Spleen (tissue), 11 donors: ENCODE results near the gene CTSL. TPM values are rescaled to one million over a fixed set of nuclear protein-coding genes. Genes with fewer than 3 reads are reported as not detected.

Source experiments
- DNase-seq: peaks from one replicate; pipeline ENCODE4 v3.0.0-alpha.2; 2020
- H3K27ac ChIP-seq, 8 donors: fragments of 200-600 bp; sonication (generic) in 7 of 8; 1 replicate in 4 of 8; 2 replicates in 4 of 8; pipeline versions ENCODE4 v1.5.0 to v1.8.0; 2016 to 2021; ENCODE audit warnings: inconsistent platforms in 4 of 8, mild to moderate bottlenecking in 4 of 8, moderate library complexity in 1 of 8
- H3K27me3 ChIP-seq, 7 donors: fragments of 200-600 bp; sonication (generic) in 6 of 7; replicated peaks in 1 of 7; 1 replicate in 4 of 7; 2 replicates in 3 of 7; pipeline versions ENCODE4 v1.5.0 to v1.8.0; 2016 to 2021; ENCODE audit warnings: inconsistent platforms in 3 of 7, mild to moderate bottlenecking in 1 of 7
- H3K36me3 ChIP-seq, 6 donors: fragments of 200-600 bp; sonication (generic) in 5 of 6; 1 replicate in 4 of 6; 2 replicates in 2 of 6; pipeline versions ENCODE4 v1.5.0 to v1.8.0; 2016 to 2021; ENCODE audit warnings: inconsistent platforms in 2 of 6
- H3K4me1 ChIP-seq, 6 donors: fragments of 200-600 bp; sonication (generic) in 5 of 6; 1 replicate in 3 of 6; 2 replicates in 3 of 6; pipeline versions ENCODE4 v1.5.0 to v1.8.0; 2016 to 2021; ENCODE audit warnings: inconsistent platforms in 3 of 6
- H3K4me3 ChIP-seq, 8 donors: fragments of 200-600 bp; sonication (generic) in 7 of 8; 1 replicate in 4 of 8; 2 replicates in 4 of 8; pipeline versions ENCODE4 v1.5.0 to v1.8.0; 2016 to 2021; ENCODE audit warnings: inconsistent platforms in 4 of 8, mild to moderate bottlenecking in 4 of 8, moderate library complexity in 2 of 8
- H3K9me3 ChIP-seq, 8 donors: fragments of 200-600 bp; sonication (generic) in 7 of 8; 1 replicate in 4 of 8; 2 replicates in 4 of 8; pipeline versions ENCODE4 v1.5.0 to v1.8.0; 2016 to 2021; ENCODE audit warnings: inconsistent platforms in 4 of 8
- POLR2A ChIP-seq, 3 donors: fragments of 450-650 bp; IDR thresholded peaks; one replicate each; pipeline ENCODE4 v1.5.1; 2017; ENCODE audit warnings: antibody characterized with exemption in 3 of 3, mild to moderate bottlenecking in 1 of 3
- POLR2AphosphoS5 ChIP-seq, 3 donors: sonication (generic); formaldehyde crosslinking; IDR thresholded peaks; one replicate each; pipeline ENCODE4 v1.5.1; 2017; ENCODE audit warnings: antibody characterized with exemption in 3 of 3
- WGBS, 5 donors: extraction: QIAGEN DNeasy Blood & Tissue Kit in 3 of 5; methylation state at CpG; one replicate each; pipeline versions ENCODE4 v1.1.5 to v1.1.7; 2013 to 2018; 5-methylcytosine and 5-hydroxymethylcytosine counted together
- intact Hi-C: fragments of 100-400 bp; cut with DNase I; formaldehyde crosslinking; loops from one replicate; pipeline ENCODE4 v1.15.0; 2023; ENCODE audit warnings: low total_unique reads
- polyA plus RNA-seq, 3 donors: library from polyadenylated mRNA; stranded (reverse); fragments of 200-250 nt; gene quantifications; one replicate each; pipeline ENCODE4 v1.2.1, GENCODE V29; 2013
- total RNA-seq, 7 donors: library from RNA; depleted of rRNA in 3 of 7; stranded (reverse); fragments of >200 nt in 3 of 7; fragmentation: NEBNext Ultra II Directional in 4 of 7; extraction: Animal tissue kit (Norgen Biotek cat#: 25700) in 4 of 7; gene quantifications; one replicate each; pipeline versions ENCODE4 v1.1.0 to v1.2.1, GENCODE V29; 2016 to 2021
- TF ChIP-seq, protein P1 (sequence below), 11 experiments: fragments of 200-600 bp in 7 of 11; fragments of 450-650 bp in 4 of 11; sonication (generic) in 4 of 11; IDR thresholded peaks in 8 of 11; conservative IDR thresholded peaks in 3 of 11; 1 replicate in 7 of 11; 2 replicates in 4 of 11; pipeline versions ENCODE4 v1.4.0 to v1.8.0; 2016 to 2021; ENCODE audit warnings: antibody characterized with exemption in 11 of 11, inconsistent platforms in 4 of 11, mild to moderate bottlenecking in 1 of 11
- donor health status: healthy with polysubstance abuse.
- donor health status: DM: no; HTN: no; CAD: no; lungs with moderate emphysema.
- donor health status: DM: no; HTN: no; CAD: no.
- donor health status: Bipolar disorder and iron deficiency.
- donor health status: healthy.
- donor health status: DM: no; HTN: no; CAD: no.
- donor health status: DM: yes; HTN: yes; CAD: no.

The CTSL gene
- total and polyA plus RNA-seq, 10 donors = 37.8 to 384 (median 163) TPM

DNA sequence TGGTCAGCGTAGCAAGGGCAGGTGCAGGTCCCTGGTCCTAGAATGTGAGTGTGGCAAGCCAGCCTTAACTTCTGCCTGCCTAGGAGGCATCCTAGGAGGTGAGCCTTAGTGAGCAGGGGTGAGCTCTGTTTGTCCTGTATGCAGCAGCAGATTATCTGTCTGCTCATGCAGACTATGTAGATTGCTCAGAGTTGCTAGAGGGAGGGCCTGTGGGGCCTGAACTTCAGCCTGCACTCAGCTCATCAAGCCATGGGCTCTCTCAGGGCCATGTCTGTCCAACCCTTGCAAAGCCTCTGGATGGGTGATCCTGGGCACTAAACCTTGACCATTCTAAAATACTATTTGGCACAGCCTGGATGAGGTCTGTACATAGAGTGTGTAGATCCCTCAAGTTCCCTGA, 8.5 kb upstream of the CTSL start:
- TF ChIP-seq, protein P1, sequence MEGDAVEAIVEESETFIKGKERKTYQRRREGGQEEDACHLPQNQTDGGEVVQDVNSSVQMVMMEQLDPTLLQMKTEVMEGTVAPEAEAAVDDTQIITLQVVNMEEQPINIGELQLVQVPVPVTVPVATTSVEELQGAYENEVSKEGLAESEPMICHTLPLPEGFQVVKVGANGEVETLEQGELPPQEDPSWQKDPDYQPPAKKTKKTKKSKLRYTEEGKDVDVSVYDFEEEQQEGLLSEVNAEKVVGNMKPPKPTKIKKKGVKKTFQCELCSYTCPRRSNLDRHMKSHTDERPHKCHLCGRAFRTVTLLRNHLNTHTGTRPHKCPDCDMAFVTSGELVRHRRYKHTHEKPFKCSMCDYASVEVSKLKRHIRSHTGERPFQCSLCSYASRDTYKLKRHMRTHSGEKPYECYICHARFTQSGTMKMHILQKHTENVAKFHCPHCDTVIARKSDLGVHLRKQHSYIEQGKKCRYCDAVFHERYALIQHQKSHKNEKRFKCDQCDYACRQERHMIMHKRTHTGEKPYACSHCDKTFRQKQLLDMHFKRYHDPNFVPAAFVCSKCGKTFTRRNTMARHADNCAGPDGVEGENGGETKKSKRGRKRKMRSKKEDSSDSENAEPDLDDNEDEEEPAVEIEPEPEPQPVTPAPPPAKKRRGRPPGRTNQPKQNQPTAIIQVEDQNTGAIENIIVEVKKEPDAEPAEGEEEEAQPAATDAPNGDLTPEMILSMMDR (IDR thresholded peaks at IDR 0.05 in 8 of 11, conservative IDR thresholded peaks at IDR 0.05 in 3 of 11) = no peak
- TF ChIP-seq POLR2AphosphoS5 (IDR thresholded peaks at IDR 0.05) (no peak), POLR2A (IDR thresholded peaks at IDR 0.05) (no peak)
- no peaks in the 10 kb centered on the region for H3K36me3 ChIP-seq
- DNase-seq = no peak
- no peaks in the 10 kb centered on the region for H3K27me3 ChIP-seq
- intact Hi-C loops = no loop called here
- WGBS, 5 donors = 72 to 94% (median 84%) methylated on average over 1 of the region's 1 CpG
- no peak overlapping the region for H3K4me3 ChIP-seq
- no peaks in the 10 kb centered on the region for H3K9me3 ChIP-seq
- H3K27ac ChIP-seq = no peak overlapping the region
- peaks cover 0 to 18% (median 13%) of the 10 kb centered on the region in 6 donors for H3K4me1 ChIP-seq

DNA sequence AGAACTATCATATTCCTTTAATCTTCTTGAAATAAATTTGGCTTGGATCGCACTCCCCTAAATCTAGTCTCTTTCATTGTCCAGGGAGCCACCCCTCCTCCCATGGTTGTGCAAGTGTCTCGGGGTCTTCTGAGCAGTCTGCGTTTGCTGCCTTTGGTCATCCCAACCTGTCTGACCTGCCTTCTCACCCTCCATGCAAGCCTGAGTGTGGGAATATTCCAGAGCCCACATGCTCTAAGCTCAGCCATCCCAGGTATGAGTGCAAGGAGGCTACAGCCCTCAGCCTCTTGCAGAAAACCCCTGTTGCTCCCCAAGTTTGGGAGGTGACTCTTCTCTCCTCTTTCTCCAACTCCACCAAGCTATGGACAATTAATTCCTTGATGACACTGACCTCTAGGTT, 7.7 kb upstream of the CTSL start:
- H3K9me3 ChIP-seq = no peaks in the 10 kb centered on the region
- TF ChIP-seq POLR2A (IDR thresholded peaks at IDR 0.05) (no peak), POLR2AphosphoS5 (IDR thresholded peaks at IDR 0.05) (no peak)
- TF ChIP-seq, protein P1 (IDR thresholded peaks at IDR 0.05 in 8 of 11, conservative IDR thresholded peaks at IDR 0.05 in 3 of 11) = no peak
- H3K4me1 ChIP-seq = peaks cover 0 to 16% (median 13%) of the 10 kb centered on the region in 6 donors
- no peaks in the 10 kb centered on the region for H3K36me3 ChIP-seq
- no peak overlapping the region for H3K4me3 ChIP-seq
- H3K27me3 ChIP-seq = no peaks in the 10 kb centered on the region
- intact Hi-C loops = no loop called here
- DNase-seq = no peak
- no peak overlapping the region for H3K27ac ChIP-seq
- 91 to 98% (median 94%) methylated on average over 3 of the region's 3 CpGs for WGBS, 5 donors

- no peak for DNase-seq
- Histone ChIP-seq H3K36me3 (no peaks in the 10 kb centered on the region), H3K9me3 (no peaks in the 10 kb centered on the region), H3K4me1 (peaks cover 0 to 14% (median 7%) of the 10 kb centered on the region in 6 donors), H3K4me3 (no peak overlapping the region), H3K27me3 (peaks cover 0 to 2% (median 0%) of the 10 kb centered on the region in 7 donors), H3K27ac (no peak overlapping the region)
- 74 to 91% (median 82%) methylated on average over 6 of the region's 6 CpGs for WGBS, 5 donors
- intact Hi-C loops = no loop called here
- TF ChIP-seq POLR2AphosphoS5 (IDR thresholded peaks at IDR 0.05) (no peak), POLR2A (IDR thresholded peaks at IDR 0.05) (no peak)
- TF ChIP-seq, protein P1 (IDR thresholded peaks at IDR 0.05 in 8 of 11, conservative IDR thresholded peaks at IDR 0.05 in 3 of 11) = no peak
These were observed 6.9 kb upstream of the CTSL start for GRCh38 chr9:87718852-87719612.

DNA sequence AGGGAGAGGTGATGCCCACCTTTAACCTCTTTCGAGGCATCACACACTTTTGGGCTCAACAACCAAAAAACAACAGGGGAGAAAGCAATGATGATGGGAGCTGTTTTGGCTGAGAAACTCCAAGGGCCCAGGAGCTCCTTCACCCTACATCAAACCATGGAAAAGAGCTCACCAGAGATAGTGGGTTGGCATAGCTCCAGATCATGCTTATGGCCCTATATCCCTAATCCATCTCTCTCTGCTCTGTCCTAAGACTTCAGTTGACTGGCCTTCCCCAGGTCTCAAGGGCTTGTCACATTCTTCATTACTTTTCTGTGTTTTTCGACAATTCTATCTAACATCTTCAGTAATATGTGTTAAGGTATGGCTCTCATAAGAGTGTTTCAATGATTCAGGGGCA, 5.7 kb upstream of the CTSL start:
- no peaks in the 10 kb centered on the region for H3K36me3 ChIP-seq
- no peak for DNase-seq
- peaks cover 0 to 13% (median 0%) of the 10 kb centered on the region in 7 donors for H3K27me3 ChIP-seq
- intact Hi-C loops = no loop called here
- H3K4me1 ChIP-seq = peaks cover 0 to 4% (median under 1%) of the 10 kb centered on the region in 6 donors
- 81 to 99% (median 89%) methylated on average over 2 of the region's 2 CpGs for WGBS, 5 donors
- no peak for TF ChIP-seq POLR2A (IDR thresholded peaks at IDR 0.05)
- TF ChIP-seq POLR2AphosphoS5 (IDR thresholded peaks at IDR 0.05) = no peak
- TF ChIP-seq, protein P1 (IDR thresholded peaks at IDR 0.05 in 8 of 11, conservative IDR thresholded peaks at IDR 0.05 in 3 of 11) = no peak
- H3K4me3 ChIP-seq = no peak overlapping the region
- no peaks in the 10 kb centered on the region for H3K9me3 ChIP-seq
- H3K27ac ChIP-seq = no peak overlapping the region
